T47D (cell line): Measurements from ENCODE around the gene KCNG3.

ENCODE experiments used
- DNase-seq, 2 experiments: peaks; one replicate each; pipeline versions ENCODE4 v3.0.0 to v3.0.0-alpha.2; 2011 to 2012; ENCODE audit warnings: low read depth in 1 of 2, low spot score in 1 of 2
- JUND ChIP-seq: IDR thresholded peaks from 2 replicates; pipeline ENCODE4 v1.6.1; 2012; ENCODE audit warnings: low read depth
- in situ Hi-C: cut with HindIII; loops from 2 replicates; pipeline ENCODE4 v1.10.0; 2016; ENCODE audit warnings: low sequenced_read_pairs, low pct_unique_long_range_greater_than_20kb

Gene KCNG3

DNA sequence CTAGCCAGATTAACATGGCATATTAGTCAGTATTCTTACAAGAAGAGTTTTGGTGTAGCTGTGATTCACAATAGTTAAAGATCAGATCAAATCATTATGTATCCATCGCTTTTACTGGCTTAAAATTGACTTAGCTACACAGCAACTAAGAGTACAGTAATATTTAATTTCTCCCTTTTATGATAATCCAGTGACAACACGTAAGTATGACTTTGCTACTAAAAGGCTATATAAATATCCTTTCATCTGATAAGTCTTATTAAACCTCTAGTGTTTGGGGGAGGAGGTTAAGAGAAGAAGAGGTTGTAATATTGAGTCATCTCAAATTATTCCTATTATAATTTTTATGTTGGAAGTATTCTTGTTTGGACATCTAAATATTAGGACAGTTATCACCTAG is 51.0 kb downstream of the KCNG3 start:
- no peak for DNase-seq
- no peak for TF ChIP-seq JUND
- in situ Hi-C loops = no loop called here

- in situ Hi-C loops = no loop called here
- DNase-seq = no peak
- no peak for TF ChIP-seq JUND
Observed at GRCh38 chr2:42438685-42439084, 55.1 kb downstream of the KCNG3 start.

- TF ChIP-seq JUND = no peak
- in situ Hi-C loops = no loop called here
- DNase-seq = no peak
Observed at GRCh38 chr2:42436370-42436769, 57.4 kb downstream of the KCNG3 start.

DNA sequence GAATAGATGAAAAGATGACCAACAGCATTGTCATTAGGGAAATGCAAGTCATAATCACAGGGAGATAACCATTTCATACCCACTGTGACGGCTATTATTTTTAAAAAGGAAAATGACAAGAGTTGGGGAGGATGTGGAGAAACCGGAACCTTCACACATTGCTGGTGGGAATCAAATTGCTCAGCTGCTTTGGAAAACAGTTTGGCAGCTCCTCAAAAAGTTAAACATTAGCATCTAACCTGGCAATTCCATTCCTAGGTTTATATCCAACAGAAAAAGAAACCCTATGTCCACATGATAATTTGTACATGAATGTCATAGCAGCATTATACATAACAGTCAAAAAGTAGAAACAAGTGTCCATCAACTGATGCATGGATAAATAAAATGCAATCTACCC is 58.2 kb downstream of the KCNG3 start:
- DNase-seq = no peak
- in situ Hi-C loops = no loop called here
- TF ChIP-seq JUND = no peak

- in situ Hi-C loops = no loop called here
- DNase-seq = no peak
Observed at GRCh38 chr2:42430188-42430587, 63.6 kb downstream of the KCNG3 start.

DNA sequence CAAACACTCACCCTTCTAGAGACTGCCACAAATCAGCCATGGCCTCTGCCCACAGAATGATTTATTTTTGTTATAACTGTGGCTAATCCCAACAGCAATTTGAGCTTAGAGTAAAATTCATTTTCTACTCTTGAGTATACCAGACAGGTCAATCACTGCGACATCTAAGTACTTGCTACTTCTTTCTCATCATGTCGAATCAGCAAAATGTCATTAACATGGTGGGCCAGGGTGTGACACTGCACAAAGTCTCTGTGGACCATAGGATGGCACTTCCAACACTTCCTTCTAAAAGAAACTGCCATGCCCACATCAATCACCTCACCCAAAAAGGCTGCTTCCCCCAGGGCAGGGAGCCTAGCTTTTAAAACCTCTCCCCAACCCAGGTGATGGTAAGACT is 64.4 kb downstream of the KCNG3 start:
- in situ Hi-C loops = no loop called here

More at GRCh38 chr2:42430188-42430587, 63.6 kb downstream of the KCNG3 start:
- no peak for TF ChIP-seq JUND

GRCh38 chr2:42425697-42426096 is 68.1 kb downstream of the KCNG3 start:
- in situ Hi-C loops = no loop called here

More for the DNA sequence above, 64.4 kb downstream of the KCNG3 start:
- no peak for TF ChIP-seq JUND
- DNase-seq = no peak

GRCh38 chr2:42424033-42424432 is 69.7 kb downstream of the KCNG3 start:
- TF ChIP-seq JUND = no peak
- no peak for DNase-seq
- in situ Hi-C loops = no loop called here

More at GRCh38 chr2:42425697-42426096, 68.1 kb downstream of the KCNG3 start:
- no peak for TF ChIP-seq JUND
- DNase-seq = no peak

DNA sequence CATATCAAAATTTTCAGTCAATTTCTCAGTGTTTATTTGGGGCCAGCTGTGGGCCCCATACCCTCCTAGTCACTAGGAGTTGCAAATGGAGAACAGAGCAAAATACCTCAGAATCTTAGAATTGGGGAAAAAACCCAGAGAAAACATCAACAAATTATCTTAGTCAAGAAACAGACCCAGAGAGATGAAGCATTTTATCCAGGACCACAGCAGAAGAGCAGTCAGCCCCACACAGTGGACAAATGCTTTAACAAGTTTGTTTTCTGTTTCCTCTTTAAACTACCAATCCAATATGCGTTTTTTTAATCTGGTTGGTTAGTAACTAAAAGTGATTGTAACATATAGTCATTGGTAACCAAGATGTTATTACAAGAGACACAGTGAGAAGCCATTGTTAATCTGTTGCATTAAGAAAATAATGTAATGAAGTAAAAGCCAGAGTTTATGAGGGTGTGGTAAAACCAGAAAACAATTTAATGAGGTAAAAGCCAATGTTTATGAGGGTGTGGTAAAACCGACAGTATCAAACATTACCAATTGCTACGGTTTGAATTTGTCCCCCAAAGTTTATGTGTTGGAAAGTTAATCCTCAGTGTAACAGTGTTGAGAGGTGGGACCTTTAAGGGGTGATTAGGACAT is 72.1 kb downstream of the KCNG3 start:
- no peak for TF ChIP-seq JUND
- in situ Hi-C loops = no loop called here
- no peak for DNase-seq

DNA sequence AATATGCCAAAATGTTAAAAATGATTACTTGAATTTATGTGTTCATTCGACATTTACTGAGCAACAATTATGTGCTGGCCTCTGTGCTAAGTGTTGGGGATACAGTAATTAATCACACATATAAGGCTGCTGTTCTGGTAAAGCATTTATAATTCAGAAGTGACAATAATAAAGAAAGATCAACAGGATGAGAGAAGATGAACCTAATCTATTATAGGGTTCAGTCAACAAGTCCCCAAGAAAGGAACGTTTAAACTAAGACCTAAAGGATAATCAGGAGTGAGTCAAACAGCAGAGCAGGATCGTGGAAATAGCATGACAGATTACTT is 72.7 kb downstream of the KCNG3 start:
- in situ Hi-C loops = no loop called here
- no peak for TF ChIP-seq JUND
- no peak for DNase-seq

DNA sequence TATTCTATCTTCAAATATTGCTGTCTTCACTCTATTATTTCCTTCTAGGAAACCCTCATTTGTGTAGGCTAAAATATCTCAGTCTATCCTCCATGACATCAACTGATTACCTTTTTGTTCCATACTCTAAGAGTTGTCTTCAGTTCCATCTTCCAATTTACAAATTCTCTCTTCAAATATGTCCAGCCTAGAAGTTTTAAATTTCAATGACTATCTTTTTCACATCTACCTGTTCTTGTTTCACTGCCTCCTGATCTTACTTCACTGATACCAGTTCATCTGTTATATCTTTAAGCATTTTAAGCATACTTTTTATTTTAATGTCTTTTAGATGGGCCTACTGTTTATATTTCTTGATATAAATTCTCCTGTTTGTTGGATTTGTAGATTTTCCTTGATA is 79.1 kb downstream of the KCNG3 start:
- TF ChIP-seq JUND = no peak
- in situ Hi-C loops = no loop called here
- no peak for DNase-seq

DNA sequence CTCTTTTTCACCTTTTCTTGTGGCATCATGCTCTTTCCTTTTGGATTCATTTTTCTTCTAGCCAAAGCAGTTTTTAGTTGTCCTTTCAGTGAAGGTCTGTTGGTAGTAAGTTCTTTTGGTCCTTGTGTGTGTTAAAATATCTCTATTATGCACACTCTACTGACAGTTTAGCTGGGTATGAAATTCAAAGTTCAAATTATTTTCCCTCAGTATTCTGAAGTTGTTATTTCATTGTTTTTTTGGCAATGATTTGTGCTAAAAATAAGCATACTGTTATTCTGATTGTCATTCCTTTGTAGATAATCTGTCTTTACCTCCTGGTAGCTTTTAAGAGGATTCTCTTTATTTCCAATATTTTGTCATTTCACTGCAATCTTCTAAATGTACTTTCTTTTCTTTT is 79.6 kb downstream of the KCNG3 start:
- DNase-seq = no peak
- TF ChIP-seq JUND = no peak
- in situ Hi-C loops = no loop called here

GRCh38 chr2:42410742-42411514 is 82.9 kb downstream of the KCNG3 start:
- DNase-seq = no peak
- in situ Hi-C loops = no loop called here
- no peak for TF ChIP-seq JUND
